Heart left ventricle (tissue), 13 donors: ENCODE data around the gene MICAL3.

ENCODE experiments used
- POLR2A ChIP-seq, 2 donors: fragments of 450-650 bp; IDR thresholded peaks; one replicate each; pipeline ENCODE4 v1.6.1; 2017; ENCODE audit warnings: antibody characterized with exemption in 2 of 2, mild to moderate bottlenecking in 2 of 2, moderate library complexity in 2 of 2
- TF ChIP-seq, protein P1 (sequence below), 12 donors: fragments of 200-600 bp; sonication (generic) in 4 of 12; IDR thresholded peaks; one replicate each; pipeline versions ENCODE4 v1.5.0 to v1.8.0; 2018 to 2022; ENCODE audit warnings: antibody characterized with exemption in 12 of 12, mild to moderate bottlenecking in 5 of 12
- donor health status: ischemic (EF 13 %, LVEDD 7.1; RV severe dilation, severe dysfunction).
- donor health status: DM: no; HTN: yes; CAD: no.
- donor health status: DM: no; HTN: no; CAD: no.
- donor health status: ischemic (EF 25% LVEDD 6.9; RV normal size, moderate dysfunction).
- donor health status: ischemic (EF 25% LVEDD 5.7; RV mildly dilated, moderate dysfunction).
- donor health status: ischemic (EF 35%, LVEDD 5.7; RV mildly dilated, moderate dysfunction).
- donor health status: nonischemic (EF 11% LVEDD 7.7; RV severe dilation, severe dysfunction).
- donor health status: DM: yes; HTN: yes; CAD: no.
- donor health status: PGD.
- donor health status: ischemic (EF 29% LVEDD 5.4; RV normal size, mild dysfunction).
- donor health status: nonischemic (EF 23%, LVEDD 6.1; RV moderate dilation, normal function).

DNA sequence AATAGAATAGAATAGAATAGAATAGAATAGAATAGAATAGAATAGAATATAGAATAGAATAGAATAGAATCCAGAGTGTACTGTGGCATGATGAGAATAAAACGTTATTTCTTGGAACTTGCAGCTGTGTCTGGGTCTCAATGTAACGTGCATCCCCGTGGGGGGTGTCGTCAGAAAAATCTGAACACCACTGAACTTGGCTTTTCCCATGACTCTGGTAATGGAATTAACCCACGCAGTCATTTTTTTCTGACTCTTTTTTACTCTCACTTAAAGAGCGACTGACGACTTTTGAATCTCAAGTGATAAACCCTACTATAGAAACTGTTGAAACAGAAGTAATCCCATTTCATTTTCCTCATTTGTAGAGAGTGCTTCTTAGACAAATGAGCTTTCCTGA is 157.7 kb downstream of the MICAL3 start:
- TF ChIP-seq, protein P1, sequence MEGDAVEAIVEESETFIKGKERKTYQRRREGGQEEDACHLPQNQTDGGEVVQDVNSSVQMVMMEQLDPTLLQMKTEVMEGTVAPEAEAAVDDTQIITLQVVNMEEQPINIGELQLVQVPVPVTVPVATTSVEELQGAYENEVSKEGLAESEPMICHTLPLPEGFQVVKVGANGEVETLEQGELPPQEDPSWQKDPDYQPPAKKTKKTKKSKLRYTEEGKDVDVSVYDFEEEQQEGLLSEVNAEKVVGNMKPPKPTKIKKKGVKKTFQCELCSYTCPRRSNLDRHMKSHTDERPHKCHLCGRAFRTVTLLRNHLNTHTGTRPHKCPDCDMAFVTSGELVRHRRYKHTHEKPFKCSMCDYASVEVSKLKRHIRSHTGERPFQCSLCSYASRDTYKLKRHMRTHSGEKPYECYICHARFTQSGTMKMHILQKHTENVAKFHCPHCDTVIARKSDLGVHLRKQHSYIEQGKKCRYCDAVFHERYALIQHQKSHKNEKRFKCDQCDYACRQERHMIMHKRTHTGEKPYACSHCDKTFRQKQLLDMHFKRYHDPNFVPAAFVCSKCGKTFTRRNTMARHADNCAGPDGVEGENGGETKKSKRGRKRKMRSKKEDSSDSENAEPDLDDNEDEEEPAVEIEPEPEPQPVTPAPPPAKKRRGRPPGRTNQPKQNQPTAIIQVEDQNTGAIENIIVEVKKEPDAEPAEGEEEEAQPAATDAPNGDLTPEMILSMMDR (IDR thresholded peaks at IDR 0.05): no peak
- no peak for TF ChIP-seq POLR2A (IDR thresholded peaks at IDR 0.05)
